ENCODE results near the gene PIPOX.

Gene PIPOX

DNA sequence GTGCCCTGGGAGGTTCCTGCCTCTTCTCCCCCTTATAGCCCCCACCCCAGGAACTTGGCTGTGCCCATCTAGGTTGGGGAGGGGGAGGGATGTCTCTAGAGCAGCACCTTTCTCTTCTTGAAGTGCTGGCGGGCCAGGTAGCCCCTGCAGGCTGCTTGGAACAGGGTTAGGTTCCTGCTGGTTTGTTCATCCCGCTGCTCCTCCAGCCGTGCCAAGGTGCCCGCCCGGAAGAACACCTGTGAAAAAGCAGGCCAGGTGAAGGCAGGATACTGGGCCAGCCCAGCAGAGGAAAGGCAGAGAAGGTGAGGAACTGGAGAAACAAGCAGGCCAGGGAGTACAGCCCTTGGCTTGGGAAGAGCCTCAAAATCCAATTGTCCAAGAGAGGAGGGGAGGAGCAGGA, 56.6 kb downstream of the PIPOX start:
- DNase-seq (ENCODE audit: low spot score) = no peak

- DNase-seq (ENCODE audit: low spot score) = no peak
Measured at GRCh38 chr17:29100296-29100695, 57.4 kb downstream of the PIPOX start.

DNA sequence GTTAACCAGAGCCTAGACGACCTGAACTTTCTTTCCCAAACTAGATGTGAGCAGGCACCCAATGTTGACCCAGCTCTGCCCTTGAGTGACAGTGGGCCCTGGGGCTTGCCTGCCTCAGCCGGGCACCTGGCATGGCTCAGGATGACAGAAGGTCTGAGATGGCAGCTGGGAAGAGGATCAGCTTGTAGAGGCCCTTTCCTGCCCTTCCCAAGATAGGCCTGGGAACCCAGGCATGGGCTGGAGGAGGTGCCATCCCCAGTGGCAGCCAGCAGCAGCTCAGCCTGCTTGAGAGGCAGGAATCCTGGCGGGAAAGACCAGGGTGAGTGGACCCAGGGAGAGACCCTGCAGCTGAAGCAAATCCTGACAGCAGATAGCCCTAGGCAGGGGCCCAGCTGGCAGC, 59.1 kb downstream of the PIPOX start:
- DNase-seq (ENCODE audit: low spot score) = no peak

DNA sequence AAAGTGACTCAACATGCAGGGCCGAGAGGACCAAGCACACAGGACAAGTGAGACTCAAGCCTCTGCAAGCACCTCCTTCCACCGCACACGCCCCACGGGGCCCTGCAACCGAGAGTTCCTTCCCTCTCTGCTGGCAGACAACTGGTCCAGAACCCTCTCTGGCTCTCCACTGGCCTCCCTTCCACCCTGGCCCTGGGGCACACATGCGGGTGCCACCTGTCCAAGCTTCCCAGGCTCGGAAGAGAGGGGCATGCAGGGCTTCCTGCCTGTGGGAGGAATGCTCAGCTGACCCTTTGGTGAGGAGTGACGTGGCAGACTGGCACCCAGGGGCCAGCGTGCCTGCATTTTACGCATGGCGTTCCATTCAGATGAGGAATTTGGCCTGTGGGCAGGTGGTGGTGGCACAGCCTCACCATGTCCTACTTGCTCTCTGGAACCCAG, 59.8 kb downstream of the PIPOX start:
- DNase-seq (ENCODE audit: low spot score) = no peak

DNA sequence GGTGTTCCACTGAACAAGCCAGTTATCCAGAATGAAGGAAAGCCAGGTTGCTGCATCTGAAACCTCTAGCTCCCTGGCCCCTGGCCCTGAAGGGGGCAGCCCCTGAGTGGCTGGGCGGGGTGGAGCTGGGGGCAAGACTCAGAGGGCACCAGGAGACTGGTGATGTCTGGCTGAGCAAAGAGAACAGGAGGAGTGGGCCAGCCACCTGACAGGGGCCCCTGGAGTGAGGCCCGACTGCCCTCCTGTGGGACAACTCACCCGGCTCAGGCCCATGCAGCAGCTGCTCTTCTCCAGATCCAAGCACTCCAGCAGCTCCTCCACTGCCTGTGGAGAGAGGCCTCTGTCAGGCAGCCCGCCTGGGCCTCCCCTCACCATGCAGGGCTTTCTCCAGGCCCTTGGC, 60.4 kb downstream of the PIPOX start:
- DNase-seq (ENCODE audit: low spot score) = no peak
